ENCODE results near the gene MAP3K15.
A peak's percentile ranks its signal among the peaks of the same experiment; 100 is the strongest.

MAP3K15 gene

DNA sequence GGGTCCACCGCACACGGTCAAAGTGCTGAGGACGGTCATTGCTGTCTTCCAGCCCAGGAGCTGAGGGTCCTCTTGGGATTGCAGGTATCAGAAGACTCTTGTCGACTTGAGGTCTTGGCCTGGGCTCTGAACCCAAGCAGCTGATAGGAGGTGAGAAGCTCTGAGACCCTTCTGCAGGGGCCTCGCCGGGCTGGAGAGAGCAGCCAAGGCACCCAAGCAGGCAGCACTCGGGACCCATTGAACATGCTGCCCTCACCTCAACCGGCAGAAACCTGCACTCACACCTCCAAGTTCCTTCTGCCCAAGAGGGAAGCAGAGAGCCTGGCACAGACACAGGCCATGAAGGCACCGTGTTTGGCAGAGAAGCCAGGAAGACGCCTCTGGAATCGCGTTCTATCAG is 137.5 kb downstream of the MAP3K15 start:
- DNase-seq (ENCODE audit: low read depth in 2 of 2) = no peak
- TF ChIP-seq CTCF (IDR thresholded peaks at IDR 0.05; ENCODE audit: low read depth, low read length) = no peak
- H3K4me3 ChIP-seq (replicated peaks in 1 of 2; ENCODE audit: low read depth in 2 of 2, low read length in 2 of 2) = no peak overlapping the region

DNA sequence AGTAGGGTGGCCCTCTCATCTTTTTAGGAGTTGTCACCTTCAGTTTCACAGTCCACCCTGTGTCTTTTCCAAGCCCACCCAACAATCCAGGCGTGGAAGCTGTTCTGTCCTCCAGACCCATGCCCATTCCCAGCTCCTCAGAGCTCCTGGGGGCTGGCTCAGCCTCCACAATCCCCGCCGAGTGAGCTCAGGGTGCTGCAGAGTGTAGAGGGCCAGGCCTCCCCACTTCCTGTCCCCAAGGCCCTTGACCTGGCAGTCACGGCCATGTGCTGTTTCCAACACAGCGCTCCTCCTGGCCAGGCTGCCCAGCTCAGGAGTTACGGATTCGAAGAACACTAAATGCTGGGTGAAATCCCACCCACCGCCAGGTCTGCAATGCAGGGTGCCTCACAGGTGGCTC is 139.8 kb downstream of the MAP3K15 start:
- TF ChIP-seq CTCF (IDR thresholded peaks at IDR 0.05; ENCODE audit: low read depth, low read length) = no peak
- H3K4me3 ChIP-seq (replicated peaks in 1 of 2; ENCODE audit: low read depth in 2 of 2, low read length in 2 of 2) = no peak overlapping the region
- no peak for DNase-seq (ENCODE audit: low read depth in 2 of 2)

GRCh38 chrX:19373351-19373891 is 141.9 kb downstream of the MAP3K15 start:
- no peak overlapping the region for H3K4me3 ChIP-seq (replicated peaks in 1 of 2; ENCODE audit: low read depth in 2 of 2, low read length in 2 of 2)
- no peak for TF ChIP-seq CTCF (IDR thresholded peaks at IDR 0.05; ENCODE audit: low read depth, low read length)
- no peak for DNase-seq (ENCODE audit: low read depth in 2 of 2)

DNA sequence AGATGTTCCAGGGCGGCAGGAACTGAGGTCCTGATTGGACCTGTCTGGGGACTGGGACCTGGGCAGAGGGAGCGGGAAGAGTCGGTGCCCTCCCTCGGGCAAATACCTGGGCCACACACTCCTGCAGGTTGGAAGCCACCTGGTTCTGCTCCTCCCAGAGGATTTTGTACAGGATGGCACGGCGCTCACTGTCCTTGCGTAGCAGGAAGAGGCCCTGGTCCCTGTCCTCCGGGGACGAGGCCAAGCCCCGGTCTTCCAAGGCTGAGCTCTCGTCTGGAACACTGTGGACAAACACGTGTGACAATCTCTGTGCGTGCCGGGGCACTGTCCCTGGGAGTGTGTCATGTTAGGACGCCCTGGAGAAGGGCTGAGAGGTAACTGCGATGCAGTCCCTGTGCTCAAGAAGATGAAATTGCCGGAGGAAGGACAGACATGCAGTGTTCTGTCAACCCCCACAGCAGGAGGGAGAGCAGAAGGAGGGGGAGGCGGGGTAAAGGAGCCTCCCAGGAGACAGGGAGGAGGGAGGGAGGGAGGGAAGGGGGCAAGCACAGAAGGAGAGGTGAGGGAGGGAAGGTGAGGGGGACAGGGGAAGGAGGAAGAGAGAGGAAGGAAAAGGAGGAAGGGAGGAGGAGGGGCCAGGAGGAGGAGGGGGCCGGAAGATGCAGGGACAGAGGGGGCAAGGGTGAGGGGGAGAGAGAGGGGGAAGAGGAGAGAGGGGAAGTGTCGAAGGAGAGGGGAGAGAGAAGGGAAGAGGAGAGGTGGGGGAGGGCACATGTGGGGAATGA is 142.6 kb downstream of the MAP3K15 start:
- peak; percentile 2 to 4 for DNase-seq (ENCODE audit: low read depth in 2 of 2)
- peak overlapping the region; percentile 39 to 47 for H3K4me3 ChIP-seq (replicated peaks in 1 of 2; ENCODE audit: low read depth in 2 of 2, low read length in 2 of 2)
- no peak for TF ChIP-seq CTCF (IDR thresholded peaks at IDR 0.05; ENCODE audit: low read depth, low read length)

DNA sequence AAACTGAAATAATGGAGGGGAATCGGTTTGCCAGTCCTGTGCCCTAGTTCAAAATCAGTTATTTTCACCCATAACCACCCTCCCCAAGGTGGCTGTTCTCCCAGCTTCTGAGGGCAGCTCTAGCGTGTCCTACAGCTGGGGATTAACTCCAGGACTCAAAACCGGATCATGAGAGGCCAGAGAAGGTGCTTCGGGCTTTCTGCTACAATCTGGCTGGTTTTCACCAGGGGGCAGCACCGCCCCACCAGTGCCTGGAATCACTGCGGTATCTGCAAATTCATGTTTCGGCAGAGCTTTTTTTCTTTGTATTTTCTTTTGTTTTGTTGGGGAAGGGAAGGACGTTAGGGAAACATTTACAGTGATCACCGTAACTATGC is 143.2 kb downstream of the MAP3K15 start:
- peak overlapping the region; percentile 39 to 47 for H3K4me3 ChIP-seq (replicated peaks in 1 of 2; ENCODE audit: low read depth in 2 of 2, low read length in 2 of 2)
- peak; percentile 73 to 78 for DNase-seq (ENCODE audit: low read depth in 2 of 2)
- peak; percentile 73 for TF ChIP-seq CTCF (IDR thresholded peaks at IDR 0.05; ENCODE audit: low read depth, low read length)

- H3K4me3 ChIP-seq (replicated peaks in 1 of 2; ENCODE audit: low read depth in 2 of 2, low read length in 2 of 2) = no peak overlapping the region
- TF ChIP-seq CTCF (IDR thresholded peaks at IDR 0.05; ENCODE audit: low read depth, low read length) = no peak
- peak; percentile 16 to 59 for DNase-seq (ENCODE audit: low read depth in 2 of 2)
These were observed 145.2 kb downstream of the MAP3K15 start for GRCh38 chrX:19370061-19370460.
